Dendritic cell treated with granulocyte-macrophage colony-stimulating factor and Interleukin-4, amounts not matched to agents 40 ng/mL and 50 ng/mL, for 4 days (primary cell): Measurements from ENCODE around the gene RPL26.
"Not testable (repeated sequence)": the region's sequence is repeated elsewhere in the genome, so short reads cannot be mapped to it uniquely, and the experiment has no call there.

Experiments
- H3K27ac Mint-ChIP-seq: one replicate; pipeline ENCODE4 v1.8.0; 2022; ENCODE audit warnings: mild to moderate bottlenecking, mixed read lengths
- H3K27me3 Mint-ChIP-seq: one replicate; pipeline ENCODE4 v1.8.0; 2022; ENCODE audit warnings: mild to moderate bottlenecking, mixed read lengths
- H3K36me3 Mint-ChIP-seq: one replicate; pipeline ENCODE4 v1.8.0; 2022; ENCODE audit warnings: low read depth, mixed read lengths
- H3K4me1 Mint-ChIP-seq: one replicate; pipeline ENCODE4 v1.8.0; 2022; ENCODE audit warnings: low read depth, mixed read lengths
- H3K4me3 Mint-ChIP-seq: one replicate; pipeline ENCODE4 v1.8.0; 2022; ENCODE audit warnings: mild to moderate bottlenecking, moderate library complexity, mixed read lengths
- H3K9me3 Mint-ChIP-seq: one replicate; pipeline ENCODE4 v1.8.0; 2022; ENCODE audit warnings: mixed read lengths
- intact Hi-C: fragments of 100-400 bp; cut with micrococcal nuclease; formaldehyde crosslinking; loops from one replicate; pipeline ENCODE4 v1.15.0; 2022

The RPL26 gene

GRCh38 chr17:8409966-8410882 is 27.2 kb upstream of the RPL26 start:
- Mint-ChIP-seq H3K36me3 (no peaks in the 10 kb centered on the region), H3K27ac (no peak overlapping the region), H3K4me3 (peak overlapping the region; percentile 49), H3K9me3 (no peaks in the 10 kb centered on the region), H3K27me3 (peaks cover 7% of the 10 kb centered on the region), H3K4me1 (peaks cover 28% of the 10 kb centered on the region)
- intact Hi-C loops = loop anchor here (1.0 to 2.0 kb wide), 3 partner anchors 27 to 375 kb away; no protein-coding TSS in a partner anchor

- Mint-ChIP-seq H3K36me3 (no peaks in the 10 kb centered on the region), H3K27me3 (peaks cover 7% of the 10 kb centered on the region), H3K4me3 (no peak overlapping the region), H3K4me1 (peaks cover 25% of the 10 kb centered on the region), H3K9me3 (no peaks in the 10 kb centered on the region), H3K27ac (no peak overlapping the region)
- intact Hi-C loops = no loop called here
These were observed 25.4 kb upstream of the RPL26 start for GRCh38 chr17:8408371-8408770.

GRCh38 chr17:8406174-8406573 is 23.2 kb upstream of the RPL26 start:
- intact Hi-C loops = no loop called here
- peaks cover 13% of the 10 kb centered on the region for H3K4me1 Mint-ChIP-seq

GRCh38 chr17:8405499-8406016 is 22.6 kb upstream of the RPL26 start:
- Mint-ChIP-seq H3K4me3 (no peak overlapping the region), H3K36me3 (no peaks in the 10 kb centered on the region), H3K4me1 (peaks cover 13% of the 10 kb centered on the region), H3K9me3 (no peaks in the 10 kb centered on the region), H3K27me3 (peaks cover 10% of the 10 kb centered on the region), H3K27ac (no peak overlapping the region)
- intact Hi-C loops = no loop called here

More at GRCh38 chr17:8406174-8406573, 23.2 kb upstream of the RPL26 start:
- no peaks in the 10 kb centered on the region for H3K36me3 Mint-ChIP-seq
- no peak overlapping the region for H3K4me3 Mint-ChIP-seq
- no peak overlapping the region for H3K27ac Mint-ChIP-seq
- no peaks in the 10 kb centered on the region for H3K9me3 Mint-ChIP-seq
- H3K27me3 Mint-ChIP-seq = peaks cover 7% of the 10 kb centered on the region

- Mint-ChIP-seq H3K4me3 (no peak overlapping the region), H3K36me3 (no peaks in the 10 kb centered on the region), H3K9me3 (no peaks in the 10 kb centered on the region), H3K27me3 (peaks cover 6% of the 10 kb centered on the region), H3K27ac (no peak overlapping the region), H3K4me1 (peaks cover under 1% of the 10 kb centered on the region)
- intact Hi-C loops = no loop called here
These were observed 20.0 kb upstream of the RPL26 start for GRCh38 chr17:8402921-8403536.

- Mint-ChIP-seq H3K36me3 (no peaks in the 10 kb centered on the region), H3K4me1 (no peaks in the 10 kb centered on the region), H3K27me3 (peaks cover 17% of the 10 kb centered on the region), H3K4me3 (no peak overlapping the region), H3K9me3 (no peaks in the 10 kb centered on the region), H3K27ac (no peak overlapping the region)
- intact Hi-C loops = no loop called here
These were observed 18.1 kb upstream of the RPL26 start for GRCh38 chr17:8401107-8401506.

- intact Hi-C loops = no loop called here
- no peaks in the 10 kb centered on the region for H3K9me3 Mint-ChIP-seq
- H3K27ac Mint-ChIP-seq = no peak overlapping the region
- H3K4me1 Mint-ChIP-seq = no peaks in the 10 kb centered on the region
- peaks cover 29% of the 10 kb centered on the region for H3K27me3 Mint-ChIP-seq
- no peaks in the 10 kb centered on the region for H3K36me3 Mint-ChIP-seq
- H3K4me3 Mint-ChIP-seq = no peak overlapping the region
These were observed 16.0 kb upstream of the RPL26 start for GRCh38 chr17:8398980-8399379.

- Mint-ChIP-seq H3K4me1 (peaks cover 6% of the 10 kb centered on the region), H3K27ac (no peak within 1 kb of the TSS), H3K9me3 (no peaks in the 10 kb centered on the region), H3K27me3 (peaks cover 32% of the 10 kb centered on the region), H3K4me3 (no peak within 1 kb of the TSS), H3K36me3 (no peaks in the 10 kb centered on the region)
- intact Hi-C loops = no loop called here
These were observed 14.6 kb upstream of the RPL26 start, which contains the start of gene RNF222 for GRCh38 chr17:8397636-8398035. TSS of gene RNF222 (minus strand) at chr17:8397827. CDS start at chr17:8393461, 4,366 bp downstream.

GRCh38 chr17:8394497-8394896 is 11.5 kb upstream of the RPL26 start:
- H3K4me1 Mint-ChIP-seq, H3K9me3 Mint-ChIP-seq, intact Hi-C loops, H3K27ac Mint-ChIP-seq, H3K36me3 Mint-ChIP-seq, H3K4me3 Mint-ChIP-seq: not testable (repeated sequence)
- peaks cover 31% of the 10 kb centered on the region for H3K27me3 Mint-ChIP-seq

- no peaks in the 10 kb centered on the region for H3K9me3 Mint-ChIP-seq
- H3K4me3 Mint-ChIP-seq = no peak overlapping the region
- peaks cover 29% of the 10 kb centered on the region for H3K27me3 Mint-ChIP-seq
- no peak overlapping the region for H3K27ac Mint-ChIP-seq
- peaks cover 6% of the 10 kb centered on the region for H3K4me1 Mint-ChIP-seq
- intact Hi-C loops = no loop called here
- no peaks in the 10 kb centered on the region for H3K36me3 Mint-ChIP-seq
These were observed 10.7 kb upstream of the RPL26 start for GRCh38 chr17:8393470-8394231.

GRCh38 chr17:8392674-8393469 is 9.9 kb upstream of the RPL26 start:
- H3K4me1 Mint-ChIP-seq = peaks cover 6% of the 10 kb centered on the region
- intact Hi-C loops = no loop called here
- H3K36me3 Mint-ChIP-seq = no peaks in the 10 kb centered on the region
- H3K4me3 Mint-ChIP-seq = no peak overlapping the region
- H3K9me3 Mint-ChIP-seq = no peaks in the 10 kb centered on the region
- H3K27ac Mint-ChIP-seq = no peak overlapping the region
- H3K27me3 Mint-ChIP-seq = peaks cover 27% of the 10 kb centered on the region

GRCh38 chr17:8392274-8392673 is 9.3 kb upstream of the RPL26 start:
- Mint-ChIP-seq H3K36me3 (no peaks in the 10 kb centered on the region), H3K9me3 (no peaks in the 10 kb centered on the region), H3K4me1 (peaks cover 6% of the 10 kb centered on the region), H3K27me3 (peaks cover 22% of the 10 kb centered on the region), H3K27ac (no peak overlapping the region), H3K4me3 (no peak overlapping the region)
- intact Hi-C loops = no loop called here

- intact Hi-C loops = no loop called here
- no peak overlapping the region for H3K4me3 Mint-ChIP-seq
- H3K36me3 Mint-ChIP-seq = no peaks in the 10 kb centered on the region
- peaks cover 6% of the 10 kb centered on the region for H3K4me1 Mint-ChIP-seq
- no peaks in the 10 kb centered on the region for H3K9me3 Mint-ChIP-seq
- no peak overlapping the region for H3K27ac Mint-ChIP-seq
- peaks cover 21% of the 10 kb centered on the region for H3K27me3 Mint-ChIP-seq
These were observed 8.7 kb upstream of the RPL26 start for GRCh38 chr17:8391711-8392110.
